CD1c-positive myeloid dendritic cell (primary cell): ENCODE results near the gene AHDC1.

Experiments used
- DNase-seq: peaks from one replicate; pipeline ENCODE4 v3.0.0-alpha.2; 2016; ENCODE audit errors: extremely low spot score

The AHDC1 gene

DNA sequence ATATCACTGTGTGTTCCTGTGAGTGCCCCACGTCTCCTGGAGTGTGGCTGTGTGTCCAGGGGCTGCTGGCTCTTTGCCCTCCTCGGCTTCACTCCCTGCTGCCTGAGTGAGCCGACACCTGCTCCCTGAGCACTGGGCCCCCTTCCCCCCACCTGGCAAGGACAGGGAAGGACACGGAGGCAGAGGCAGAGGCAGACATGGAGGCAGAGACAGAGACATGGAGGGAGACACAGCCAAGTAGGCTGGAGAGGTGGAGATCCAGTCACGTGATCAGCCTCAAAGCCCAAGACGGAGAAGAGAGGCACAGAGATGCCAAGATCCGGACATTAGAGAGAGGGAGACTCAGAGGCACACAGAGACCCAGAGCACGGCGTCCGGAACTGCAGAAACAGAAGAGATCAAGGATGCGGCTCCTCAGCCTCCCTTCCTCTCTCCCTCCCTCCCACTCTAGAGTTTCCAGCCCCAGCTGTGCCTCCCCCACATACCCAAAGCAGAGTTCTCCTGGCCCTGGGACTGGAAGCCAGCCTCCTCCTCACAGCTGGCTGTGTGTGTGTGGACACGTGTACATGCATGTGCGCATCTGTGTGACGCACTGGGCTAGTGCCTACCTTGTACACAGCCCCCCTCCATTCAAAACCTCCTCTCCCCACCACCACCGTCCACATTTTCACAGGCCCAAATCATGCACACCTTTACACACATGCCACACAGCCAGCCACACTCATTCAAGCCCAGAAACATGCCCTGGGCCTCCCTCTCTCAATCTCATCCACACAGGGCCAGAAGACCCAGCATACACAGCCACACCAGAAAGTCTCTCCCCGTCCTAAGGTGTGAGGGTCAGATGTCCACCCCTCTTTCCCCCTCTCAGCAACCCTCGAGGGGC, 74.9 kb downstream of the AHDC1 start:
- peak; percentile 8 for DNase-seq

- peak; percentile 43 for DNase-seq
Observed at GRCh38 chr1:27527890-27528817, 75.8 kb downstream of the AHDC1 start.

GRCh38 chr1:27527223-27527889, 76.6 kb downstream of the AHDC1 start:
- peak; percentile 20 for DNase-seq

DNA sequence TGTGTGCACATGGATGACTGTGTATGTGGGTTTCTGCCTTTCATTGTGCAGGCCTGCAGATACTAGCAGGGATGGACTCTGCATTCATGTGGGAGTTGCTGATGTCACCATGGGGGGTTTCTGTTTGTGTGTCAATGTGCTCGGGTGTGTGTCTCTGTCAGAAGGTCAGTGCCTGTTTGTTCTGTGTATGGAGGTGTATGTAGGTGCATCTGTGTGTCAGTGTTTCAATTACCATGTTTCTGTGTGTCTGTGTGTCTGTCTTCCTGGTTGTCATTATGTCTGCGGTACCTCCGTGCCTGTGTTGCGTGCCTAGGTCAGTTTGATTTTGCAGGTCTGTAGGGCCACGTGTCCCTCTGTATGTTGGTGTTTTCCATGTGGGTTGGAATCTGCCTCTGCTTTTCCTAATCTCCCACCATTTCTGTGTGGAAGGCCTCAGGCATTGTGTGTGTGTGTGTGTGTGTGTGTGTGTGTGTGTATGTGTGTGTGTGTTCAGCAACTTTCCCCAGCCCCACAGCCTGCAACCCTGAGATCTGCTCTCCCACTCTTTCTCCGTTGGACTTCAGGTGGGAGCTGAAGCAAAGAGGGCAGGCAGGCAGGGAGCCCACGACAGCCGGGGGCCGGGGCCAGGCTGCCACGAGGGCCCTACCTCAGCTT, 77.2 kb downstream of the AHDC1 start:
- peak; percentile 54 for DNase-seq

- peak; percentile 79 for DNase-seq
Observed at GRCh38 chr1:27525296-27526272, 78.4 kb downstream of the AHDC1 start.

GRCh38 chr1:27523337-27524020, 80.5 kb downstream of the AHDC1 start:
- DNase-seq = no peak

DNA sequence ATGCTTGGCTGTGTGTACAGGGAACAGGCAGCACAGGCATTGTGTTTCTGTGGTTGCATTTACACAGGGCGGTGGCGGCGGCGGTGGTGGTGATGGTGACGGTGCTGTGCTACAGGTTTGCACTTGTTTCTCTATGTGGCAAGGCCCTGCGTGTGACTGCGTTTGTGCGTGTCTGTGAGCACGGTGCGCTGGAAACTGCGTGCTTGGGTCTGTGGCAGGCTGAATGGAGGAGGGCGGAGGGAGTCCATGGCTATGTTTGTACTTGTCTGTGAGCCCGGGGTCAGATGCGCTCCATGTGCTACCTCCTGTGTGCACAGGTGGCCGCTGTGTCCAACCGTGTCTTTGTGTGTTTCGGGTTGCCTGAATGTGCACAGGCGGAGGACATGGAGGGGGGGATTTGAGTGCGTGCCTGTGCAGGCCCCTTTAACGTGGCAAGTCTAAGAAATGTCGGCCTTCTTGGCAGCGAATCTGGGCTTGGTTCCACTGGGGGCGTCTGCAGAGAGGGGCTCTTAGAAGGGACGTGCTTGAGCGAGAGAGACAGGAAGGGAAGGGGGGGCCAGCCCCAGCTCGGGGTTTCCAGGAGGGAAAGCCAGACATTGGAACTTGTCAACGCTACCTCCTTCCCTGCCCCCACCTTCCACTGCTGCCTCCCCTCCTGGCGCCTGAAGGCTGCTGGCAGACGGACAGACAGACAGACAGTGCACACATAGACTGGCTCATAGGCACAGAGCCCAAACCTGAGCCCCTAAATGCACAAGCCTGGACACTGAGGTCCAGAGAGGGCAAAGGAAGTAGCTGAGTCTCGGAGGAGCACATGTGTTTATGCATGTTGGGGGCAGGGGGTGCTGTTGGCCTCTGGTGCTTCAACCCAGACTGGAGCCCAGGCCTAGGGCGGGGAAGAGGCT, 81.3 kb downstream of the AHDC1 start:
- DNase-seq = peak; percentile 27

GRCh38 chr1:27521861-27522431, 82.0 kb downstream of the AHDC1 start:
- DNase-seq = no peak

GRCh38 chr1:27521336-27521831, 82.6 kb downstream of the AHDC1 start:
- peak; percentile 54 for DNase-seq

DNA sequence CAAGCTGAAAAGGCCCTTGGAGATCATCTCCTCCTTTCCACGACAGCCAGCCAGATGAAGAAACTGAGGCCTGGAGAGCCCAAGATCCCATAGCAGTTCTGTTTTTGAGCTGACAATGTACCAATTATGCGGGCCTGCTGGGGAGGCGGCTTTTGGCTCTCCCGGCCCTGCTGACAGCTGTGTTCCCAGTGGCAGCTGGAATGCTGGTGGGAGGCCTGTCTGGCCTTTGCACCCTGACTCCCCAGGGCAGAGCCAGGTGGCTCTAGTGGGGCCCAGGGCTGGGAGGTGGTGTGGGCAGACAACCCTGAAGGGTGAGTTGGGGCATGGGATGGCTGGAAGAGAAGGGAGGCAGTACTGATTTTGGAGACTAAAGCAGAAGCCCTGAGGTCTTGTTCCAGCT, 83.3 kb downstream of the AHDC1 start:
- DNase-seq = no peak

GRCh38 chr1:27519331-27520258, 84.3 kb downstream of the AHDC1 start:
- DNase-seq = no peak

GRCh38 chr1:27518808-27519207, 85.1 kb downstream of the AHDC1 start:
- DNase-seq = no peak

DNA sequence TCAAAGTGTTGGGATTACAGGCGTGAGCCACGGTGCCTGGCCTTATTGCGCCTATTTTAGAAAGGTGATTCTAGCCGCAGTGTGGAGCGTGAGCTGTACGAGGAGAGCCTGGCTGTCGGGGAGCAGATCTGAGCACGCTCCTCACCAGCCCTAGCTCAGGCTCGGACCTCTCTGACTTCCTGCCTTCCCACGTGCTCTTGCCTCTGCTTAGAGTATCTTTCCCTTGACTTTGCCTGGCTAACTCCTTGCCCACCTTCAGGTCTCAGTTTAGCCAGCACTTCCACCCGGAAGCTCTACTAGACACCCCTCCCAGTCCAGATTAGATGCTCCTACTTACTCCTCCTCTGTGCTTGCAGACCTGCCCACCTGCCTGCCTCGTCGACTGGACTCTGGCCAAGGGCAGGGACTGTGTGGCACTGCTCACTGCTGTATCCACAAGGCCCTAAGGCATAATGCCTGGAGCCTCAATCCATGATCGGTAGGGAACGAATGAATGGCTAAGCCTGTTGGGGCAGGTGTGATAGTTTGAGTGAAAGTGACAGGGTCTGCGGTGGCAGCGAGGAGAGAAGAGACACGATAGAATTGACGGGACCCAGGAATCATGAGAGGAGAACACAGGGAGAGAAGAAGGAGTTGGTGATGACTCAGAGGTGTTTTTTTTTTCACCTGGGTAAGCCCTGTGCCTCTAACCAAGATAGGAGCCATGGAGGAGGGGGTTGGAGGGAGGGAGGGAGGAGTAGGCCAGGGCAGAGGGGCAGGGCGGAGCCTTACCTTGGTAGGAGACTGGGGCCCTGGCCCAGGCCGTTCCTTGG, 85.8 kb downstream of the AHDC1 start:
- no peak for DNase-seq

DNA sequence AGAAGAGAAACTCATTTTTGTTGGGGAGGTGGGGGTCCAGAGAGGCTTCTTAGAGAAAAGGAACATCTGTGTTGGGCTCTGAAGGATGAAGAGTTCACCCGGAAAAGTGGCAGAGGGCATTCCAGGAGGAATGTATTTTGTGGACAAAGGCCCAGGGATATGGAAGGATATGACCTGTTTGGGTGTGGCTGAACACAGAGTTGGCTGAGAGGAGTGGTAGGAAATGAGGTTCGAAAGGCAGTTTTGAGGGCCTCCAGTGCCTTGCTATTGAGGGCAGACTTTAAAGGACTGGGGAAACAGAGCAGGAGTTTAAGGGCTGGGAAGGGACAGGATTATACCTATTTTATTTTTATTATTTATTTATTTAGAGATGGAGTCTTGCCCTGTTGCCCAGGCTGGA, 86.6 kb downstream of the AHDC1 start:
- no peak for DNase-seq

GRCh38 chr1:27515626-27516025, 88.3 kb downstream of the AHDC1 start:
- DNase-seq = no peak

GRCh38 chr1:27513958-27514357, 90.0 kb downstream of the AHDC1 start:
- DNase-seq = peak; percentile 45
